Endothelial cell of umbilical vein (primary cell): Measurements from ENCODE around the gene CRELD2. TPM values are rescaled to one million over a fixed set of nuclear protein-coding genes. Genes with fewer than 3 reads are reported as not detected.

Experiments used
- BruUV-seq: library from RNA; stranded (reverse); fragments of 400-500 nt; replicated peaks from 2 replicates; lab custom pipeline; 2021; lab: Mats Ljungman, UMichigan
- CTCF ChIA-PET: fragments of 300-600, 350-600 bp; sonication (Branson Sonifier 250); formaldehyde crosslinking; loops from one replicate; lab custom pipeline; 2021; ENCODE audit warnings: antibody characterized with exemption, inconsistent platforms; lab: Charles Lee
- POLR2A ChIA-PET: fragments of 300-600, 350-600 bp; sonication (Branson Sonifier 250); formaldehyde crosslinking; loops from one replicate; lab custom pipeline; 2021; ENCODE audit warnings: antibody characterized with exemption, inconsistent platforms; lab: Charles Lee
- DNase-seq: peaks from one replicate; pipeline ENCODE4 v3.0.0-alpha.2; 2011; ENCODE audit warnings: low read depth, low spot score
- FAIRE-seq: peaks from 2 replicates; lab custom pipeline; 2011; peaks lifted over from hg19 to GRCh38; lab: Jason Lieb, UNC
- H2AFZ ChIP-seq: 2 replicates; pipeline ENCODE4 v1.6.0; 2012; ENCODE audit warnings: low read depth, low read length, control low read depth, inconsistent platforms
- H3K27ac ChIP-seq: 2 replicates; pipeline ENCODE4 v1.5.1; 2011; ENCODE audit warnings: low read depth, mild to moderate bottlenecking, control low read depth, low read length, moderate library complexity; ENCODE audit not compliant: insufficient read depth
- H3K27me3 ChIP-seq, 2 experiments: 2 replicates each; pipeline versions ENCODE4 v1.6.0 to v1.6.1; 2011; ENCODE audit warnings: low read length in 2 of 2, mixed read lengths in 1 of 2; ENCODE audit not compliant: control insufficient read depth in 2 of 2, insufficient read depth in 2 of 2
- H3K36me3 ChIP-seq, 2 experiments: 2 replicates in 1 of 2; 3 replicates in 1 of 2; pipeline ENCODE4 v1.5.1; 2011; ENCODE audit warnings: low read length in 2 of 2, mild to moderate bottlenecking in 1 of 2, moderate library complexity in 1 of 2; ENCODE audit not compliant: control insufficient read depth in 2 of 2, insufficient read depth in 2 of 2; ENCODE audit errors: extremely low read depth in 1 of 2
- H3K4me1 ChIP-seq: 3 replicates; pipeline ENCODE4 v1.5.1; 2011; ENCODE audit warnings: mild to moderate bottlenecking, low read length; ENCODE audit not compliant: control insufficient read depth, insufficient read depth; ENCODE audit errors: extremely low read depth
- H3K4me2 ChIP-seq: 2 replicates; pipeline ENCODE4 v1.6.1; 2011; ENCODE audit warnings: low read length, control low read depth, mixed read lengths; ENCODE audit not compliant: insufficient read depth
- H3K4me3 ChIP-seq, 3 experiments: fragments of 200-600 bp in 1 of 3; sonication (generic), shearing (Covaris generic) in 1 of 3; replicated peaks in 1 of 3; 2 replicates each; pipeline ENCODE4 v1.5.1; 2011 to 2016; ENCODE audit warnings: control low read depth in 3 of 3, low read length in 3 of 3, mild to moderate bottlenecking in 2 of 3, inconsistent platforms in 1 of 3, low read depth in 1 of 3, moderate library complexity in 1 of 3; ENCODE audit not compliant: insufficient read depth in 1 of 3
- H3K79me2 ChIP-seq: 2 replicates; pipeline ENCODE4 v1.6.0; 2012; ENCODE audit warnings: low read length, inconsistent platforms; ENCODE audit not compliant: control insufficient read depth, insufficient read depth
- H3K9ac ChIP-seq: replicated peaks from 2 replicates; pipeline ENCODE3; 2011; ENCODE audit warnings: low read length, control low read depth; ENCODE audit not compliant: insufficient read depth; ENCODE audit errors: extremely low read depth
- H3K9me1 ChIP-seq: replicated peaks from 3 replicates; pipeline ENCODE4 v1.6.0; 2011; ENCODE audit warnings: mild to moderate bottlenecking, low read length; ENCODE audit not compliant: control insufficient read depth, insufficient read depth; ENCODE audit errors: extremely low read depth
- H3K9me3 ChIP-seq: replicated peaks from 2 replicates; pipeline ENCODE4 v1.5.1; 2012; ENCODE audit warnings: low read length, inconsistent platforms; ENCODE audit not compliant: control insufficient read depth, insufficient read depth
- H4K20me1 ChIP-seq: replicated peaks from 2 replicates; pipeline ENCODE3; 2011; ENCODE audit warnings: mild to moderate bottlenecking, low read length; ENCODE audit not compliant: control insufficient read depth, insufficient read depth; ENCODE audit errors: extremely low read depth
- EZH2 ChIP-seq: IDR thresholded peaks from 2 replicates; pipeline ENCODE4 v1.6.1; 2012; ENCODE audit warnings: borderline replicate concordance, low read depth, mild to moderate bottlenecking, moderate library complexity, low read length, inconsistent platforms; ENCODE audit not compliant: severe bottlenecking
- FOS ChIP-seq: IDR thresholded peaks from 2 replicates; pipeline ENCODE4 v1.6.1; 2011; ENCODE audit warnings: mild to moderate bottlenecking, low read length, moderate library complexity, borderline replicate concordance; ENCODE audit not compliant: insufficient read depth
- GATA2 ChIP-seq: IDR thresholded peaks from 2 replicates; pipeline ENCODE4 v1.7.0; 2011; ENCODE audit warnings: low read depth, mild to moderate bottlenecking, moderate library complexity, mixed read lengths, low read length; ENCODE audit not compliant: insufficient read length, insufficient read depth
- JUN ChIP-seq: IDR thresholded peaks from 2 replicates; pipeline ENCODE4 v1.6.1; 2011; ENCODE audit warnings: borderline replicate concordance, low read depth; ENCODE audit not compliant: insufficient read length, insufficient read depth
- MAX ChIP-seq: IDR thresholded peaks from 2 replicates; pipeline ENCODE4 v1.6.1; 2011; ENCODE audit not compliant: insufficient read depth, insufficient read length
- MYC ChIP-seq: IDR thresholded peaks from one replicate; pipeline ENCODE4 v1.6.1; 2011; ENCODE audit warnings: mild to moderate bottlenecking, low read depth, low read length
- POLR2A ChIP-seq: IDR thresholded peaks from 2 replicates; pipeline ENCODE4 v1.6.1; 2012; ENCODE audit warnings: low read depth, mild to moderate bottlenecking, control low read depth, low read length
- POLR2AphosphoS5 ChIP-seq: IDR thresholded peaks from 2 replicates; pipeline ENCODE4 v1.6.1; 2012; ENCODE audit warnings: low read depth, mild to moderate bottlenecking, control low read depth, low read length, moderate library complexity; ENCODE audit not compliant: insufficient read depth
- dilution Hi-C: fragments of 300-500 bp; cut with MboI; formaldehyde crosslinking; loops from one replicate; pipeline ENCODE4 v1.15.0; 2019; ENCODE audit warnings: low sequenced_read_pairs; ENCODE audit not compliant: extremely low pct_ligation_motif_present
- intact Hi-C: fragments of 100-400 bp; cut with micrococcal nuclease; formaldehyde crosslinking; loops from one replicate; pipeline ENCODE4 v1.10.0; 2022
- polyA plus RNA-seq, 4 experiments: library from polyadenylated mRNA; depleted of rRNA in 3 of 4; stranded (reverse) in 3 of 4; unstranded in 1 of 4; fragments of >200 nt; gene quantifications; 2 replicates each; pipeline versions ENCODE4 v1.2.1 to v1.2.3, GENCODE V29; 2011 to 2012; ENCODE audit warnings: missing spikeins in 1 of 4
- total RNA-seq: library from RNA; stranded (reverse); gene quantifications from 2 replicates; pipeline ENCODE4 v1.2.3, GENCODE V29; 2021
- TF ChIP-seq, protein P1 (sequence below), 2 donors: IDR thresholded peaks; 1 replicate in 1 of 2; 2 replicates in 1 of 2; pipeline ENCODE4 v1.5.1; 2011; ENCODE audit warnings: low read length in 2 of 2, mild to moderate bottlenecking in 2 of 2, moderate library complexity in 2 of 2, control low read depth in 1 of 2, inconsistent platforms in 1 of 2, low read depth in 1 of 2; ENCODE audit not compliant: insufficient read depth in 1 of 2; ENCODE audit errors: extremely low read depth in 1 of 2

CRELD2 gene
- total and polyA plus RNA-seq, 2 donors (not counting 3 experiments of a cell fraction or from before 2014, with no cell fraction given), result 71.0 to 86.3 TPM

DNA sequence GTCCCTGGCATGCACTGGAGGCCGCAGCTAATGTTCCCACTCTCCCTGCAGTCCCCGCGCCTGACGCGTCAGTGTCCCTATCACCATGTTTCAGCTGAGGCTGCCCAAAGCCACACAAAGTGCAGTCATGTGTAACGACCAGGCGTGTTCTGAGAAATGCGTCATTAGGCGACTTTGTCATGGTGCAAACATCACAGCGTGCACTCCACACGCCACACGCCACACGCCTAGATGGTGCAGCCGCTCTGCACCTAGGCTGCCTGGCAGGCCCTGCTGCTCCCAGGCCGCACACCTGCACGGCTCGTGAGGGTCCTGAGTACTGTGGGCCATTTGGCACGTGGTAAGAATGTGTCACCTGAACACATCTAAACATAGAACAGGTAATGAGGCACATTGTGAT lies 2.4 kb downstream of the CRELD2 start:
- no TSS peak for BruUV-seq
- Histone ChIP-seq H3K4me2 (no peak overlapping the region), H3K36me3 (peaks cover 2 to 8% of the 10 kb centered on the region in 2 experiments), H3K27ac (no peak overlapping the region), H3K4me1 (peaks cover 14% of the 10 kb centered on the region), H2AFZ (no peak overlapping the region), H4K20me1 (no peaks in the 10 kb centered on the region), H3K27me3 (no peaks in the 10 kb centered on the region), H3K9me1 (no peaks in the 10 kb centered on the region), H3K4me3 (no peak overlapping the region), H3K79me2 (peaks cover 4% of the 10 kb centered on the region), H3K9ac (no peak overlapping the region), H3K9me3 (no peaks in the 10 kb centered on the region)
- dilution Hi-C loops (no loop called here), intact Hi-C loops (no loop called here)
- no peak for TF ChIP-seq JUN
- no peak for TF ChIP-seq GATA2
- TF ChIP-seq, protein P1, sequence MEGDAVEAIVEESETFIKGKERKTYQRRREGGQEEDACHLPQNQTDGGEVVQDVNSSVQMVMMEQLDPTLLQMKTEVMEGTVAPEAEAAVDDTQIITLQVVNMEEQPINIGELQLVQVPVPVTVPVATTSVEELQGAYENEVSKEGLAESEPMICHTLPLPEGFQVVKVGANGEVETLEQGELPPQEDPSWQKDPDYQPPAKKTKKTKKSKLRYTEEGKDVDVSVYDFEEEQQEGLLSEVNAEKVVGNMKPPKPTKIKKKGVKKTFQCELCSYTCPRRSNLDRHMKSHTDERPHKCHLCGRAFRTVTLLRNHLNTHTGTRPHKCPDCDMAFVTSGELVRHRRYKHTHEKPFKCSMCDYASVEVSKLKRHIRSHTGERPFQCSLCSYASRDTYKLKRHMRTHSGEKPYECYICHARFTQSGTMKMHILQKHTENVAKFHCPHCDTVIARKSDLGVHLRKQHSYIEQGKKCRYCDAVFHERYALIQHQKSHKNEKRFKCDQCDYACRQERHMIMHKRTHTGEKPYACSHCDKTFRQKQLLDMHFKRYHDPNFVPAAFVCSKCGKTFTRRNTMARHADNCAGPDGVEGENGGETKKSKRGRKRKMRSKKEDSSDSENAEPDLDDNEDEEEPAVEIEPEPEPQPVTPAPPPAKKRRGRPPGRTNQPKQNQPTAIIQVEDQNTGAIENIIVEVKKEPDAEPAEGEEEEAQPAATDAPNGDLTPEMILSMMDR (IDR thresholded peaks at IDR 0.05; ENCODE audit: extremely low read depth in 1 of 2, insufficient read depth in 1 of 2, low read depth in 1 of 2, low read length in 2 of 2), result no peak
- no peak for TF ChIP-seq EZH2
- no peak for TF ChIP-seq FOS
- TF ChIP-seq MAX, result no peak
- TF ChIP-seq MYC, result no peak
- TF ChIP-seq POLR2AphosphoS5, result no peak
- no peak for TF ChIP-seq POLR2A
- ChIA-PET CTCF (no interaction called here), POLR2A (no interaction called here)
- DNase-seq (no peak), FAIRE-seq (no peak)
